ENCODE data around the gene ZNF30. TPM values are rescaled to one million over a fixed set of nuclear protein-coding genes. Genes with fewer than 3 reads are reported as not detected.
"Not testable (repeated sequence)": the region's sequence is repeated elsewhere in the genome, so short reads cannot be mapped to it uniquely, and the experiment has no call there.

The ZNF30 gene
- 3.2 and 5.0 TPM in 2 replicates for total RNA-seq

- peak; percentile 74 for DNase-seq (ENCODE audit: low read depth, low spot score)
These were observed at the start of gene ZNF30 for GRCh38 chr19:34926685-34927375. Gene ZNF30, plus strand, starts transcription at chr19:34926903. Its CDS starts 3,045 bp downstream, at chr19:34929948.

DNA sequence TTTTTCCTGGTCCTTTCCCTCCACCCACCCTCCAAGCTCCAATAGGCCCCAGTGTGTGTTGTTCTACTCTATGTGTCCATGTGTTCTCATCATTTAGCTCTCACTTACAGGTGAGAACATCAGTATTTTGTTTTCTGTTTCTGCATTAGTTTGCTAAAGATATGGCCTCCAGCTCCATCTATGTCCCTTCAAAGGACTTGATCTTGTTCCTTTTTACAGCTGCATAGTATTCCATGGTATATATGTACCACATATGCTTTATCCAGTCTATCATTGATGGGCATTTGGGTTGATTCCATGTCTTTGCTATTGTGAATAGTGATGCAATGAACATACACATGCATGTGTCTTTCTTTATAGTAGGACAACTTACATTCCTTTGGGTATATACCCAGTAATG is 47.1 kb upstream of the ZNF30 start:
- DNase-seq (ENCODE audit: low read depth, low spot score) = no peak

DNA sequence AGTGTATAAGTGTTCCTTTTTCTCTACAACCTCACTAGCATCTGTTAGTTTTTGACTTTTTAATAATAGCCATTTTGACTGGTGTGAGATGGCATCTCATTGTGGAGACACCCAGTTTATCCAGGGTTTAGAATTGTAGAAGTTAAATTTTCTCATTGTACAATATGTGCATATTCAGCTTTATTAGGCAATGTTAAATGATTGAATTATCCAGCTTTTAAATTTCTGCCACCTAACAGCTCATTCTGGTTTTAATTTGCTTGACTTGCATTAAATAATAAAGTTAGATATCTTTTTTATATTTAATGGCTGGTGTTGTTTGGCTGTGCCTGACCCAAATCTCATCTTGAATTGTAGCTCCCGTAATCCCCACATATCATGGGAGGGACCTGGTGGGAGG is 46.7 kb upstream of the ZNF30 start:
- DNase-seq (ENCODE audit: low read depth, low spot score) = no peak

DNA sequence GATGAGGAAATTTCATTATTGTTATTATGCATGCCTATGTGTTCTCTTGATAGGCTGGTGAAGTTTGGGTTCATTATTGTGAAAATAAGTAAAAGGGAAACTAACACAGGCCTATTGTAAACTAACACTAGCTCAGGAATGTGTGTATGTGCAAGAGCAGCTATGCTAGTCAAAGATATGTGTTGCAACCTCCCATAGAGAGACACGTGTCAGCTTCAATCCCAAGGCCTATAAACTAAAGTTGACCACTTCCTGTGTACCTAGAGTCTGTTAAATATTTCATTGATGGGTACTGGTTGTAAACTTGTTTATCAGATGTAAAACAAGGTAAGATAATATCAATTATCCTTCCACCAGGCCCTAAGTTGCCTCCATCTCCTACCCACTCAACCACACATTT is 44.7 kb upstream of the ZNF30 start:
- DNase-seq (ENCODE audit: low read depth, low spot score) = no peak

GRCh38 chr19:34888091-34888490 is 38.6 kb upstream of the ZNF30 start:
- no peak for DNase-seq (ENCODE audit: low read depth, low spot score)

DNA sequence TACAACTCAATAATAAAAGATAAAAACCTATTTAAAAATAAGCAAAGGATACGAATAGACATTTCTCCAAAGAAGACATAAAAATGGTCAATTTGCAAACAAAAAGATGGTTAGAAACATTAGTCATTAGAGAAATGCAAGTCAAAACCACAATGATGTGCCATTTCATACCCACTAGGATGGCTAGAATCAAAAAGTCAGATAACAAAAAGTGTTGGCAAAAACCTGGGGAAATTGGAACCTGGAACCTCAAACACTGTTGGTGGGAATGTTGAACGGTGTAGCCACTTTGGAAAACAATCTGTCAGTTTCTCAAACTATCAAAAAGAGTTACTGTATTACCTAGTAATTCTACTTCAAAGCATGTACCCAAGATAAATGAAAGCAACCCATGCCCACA is 26.5 kb upstream of the ZNF30 start:
- no peak for DNase-seq (ENCODE audit: low read depth, low spot score)

- no peak for DNase-seq (ENCODE audit: low read depth, low spot score)
These were observed 21.8 kb upstream of the ZNF30 start for GRCh38 chr19:34904664-34905527.

DNA sequence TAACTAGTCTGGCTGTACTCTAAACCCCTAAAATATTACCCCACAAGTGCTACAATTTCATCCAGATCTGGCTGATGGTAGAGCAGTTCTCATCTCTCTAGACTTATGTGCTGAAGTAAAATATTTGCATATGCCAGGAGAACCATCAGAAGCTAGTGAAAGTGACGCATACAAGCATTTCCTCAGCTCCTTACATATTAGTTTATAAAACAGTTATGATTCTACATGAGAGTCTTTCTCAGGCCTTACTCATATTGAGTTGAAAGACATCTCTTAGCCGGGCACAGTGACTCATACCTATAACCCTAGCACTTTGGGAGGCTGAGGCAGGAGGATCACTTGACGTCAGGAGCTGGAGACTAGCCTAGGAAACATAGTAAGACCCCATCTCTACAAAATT is 15.9 kb upstream of the ZNF30 start:
- DNase-seq (ENCODE audit: low read depth, low spot score) = no peak

DNA sequence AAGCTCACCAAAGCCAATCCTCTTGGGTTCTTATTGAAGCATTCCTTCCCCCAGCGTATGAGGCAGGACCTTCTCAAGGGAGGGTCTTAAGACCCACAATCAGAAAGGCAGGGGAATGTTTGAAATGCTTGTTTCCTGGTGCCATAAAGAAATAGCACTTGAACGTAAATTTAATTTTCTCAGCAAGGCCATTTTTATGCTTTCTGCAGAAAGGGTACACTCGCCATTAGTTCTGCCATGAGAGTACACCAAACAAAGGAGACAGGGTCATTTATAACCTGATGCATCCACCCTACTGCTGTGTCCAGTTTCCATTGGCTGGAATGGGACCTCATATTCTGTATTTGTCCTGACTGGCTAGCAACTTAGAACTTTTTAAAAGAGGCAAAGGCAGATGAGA is 9.6 kb upstream of the ZNF30 start:
- not testable (repeated sequence) for DNase-seq (ENCODE audit: low read depth, low spot score)

DNA sequence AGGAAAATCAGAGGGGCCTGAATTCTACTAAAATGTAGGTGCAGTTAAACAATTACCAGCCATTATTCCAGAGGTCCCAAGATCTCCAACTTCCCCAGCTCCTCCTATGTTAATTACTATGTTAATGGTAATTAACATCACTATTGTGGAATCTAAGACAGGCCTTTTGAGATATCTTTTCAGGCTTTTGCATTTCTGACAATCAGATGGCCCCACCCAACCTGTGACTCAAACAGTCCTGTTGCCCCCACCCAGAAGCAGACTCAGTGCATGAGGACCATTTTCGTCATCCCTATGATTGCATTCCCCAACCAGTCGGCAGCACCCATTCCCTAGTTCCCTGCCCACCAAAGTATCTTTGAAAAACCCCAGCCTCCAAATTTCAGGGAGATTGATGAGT is 8.5 kb upstream of the ZNF30 start:
- no peak for DNase-seq (ENCODE audit: low read depth, low spot score)

DNA sequence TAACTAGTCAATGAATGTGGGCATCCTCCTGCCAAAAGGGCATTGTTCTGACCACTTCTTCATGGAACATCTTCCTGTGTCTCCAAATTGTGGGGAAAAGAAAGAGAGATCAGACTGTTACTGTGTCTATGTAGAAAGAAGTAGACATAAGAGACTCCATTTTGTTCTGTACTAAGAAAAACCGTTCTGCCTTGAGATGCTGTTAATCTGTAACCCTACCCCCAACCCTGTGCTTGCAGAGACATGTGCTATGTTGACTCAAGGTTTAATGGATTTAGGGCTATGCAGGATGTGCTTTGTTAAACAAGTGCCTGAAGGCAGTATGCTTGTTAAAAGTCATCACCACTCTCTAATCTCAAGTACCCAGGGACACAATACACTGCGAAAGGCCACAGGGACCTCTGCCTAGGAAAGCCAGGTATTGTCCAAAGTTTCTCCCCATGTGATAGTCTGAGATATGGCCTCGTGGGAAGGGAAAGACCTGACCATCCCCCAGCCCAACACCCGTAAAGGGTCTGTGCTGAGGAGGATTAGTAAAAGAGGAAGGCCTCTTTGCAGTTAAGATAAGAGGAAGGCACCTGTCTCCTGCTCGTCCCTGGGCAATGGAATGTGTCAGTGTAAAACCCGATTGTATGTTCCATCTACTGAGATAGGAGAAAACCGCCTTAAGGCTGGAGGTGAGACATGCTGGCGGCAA is 6.5 kb upstream of the ZNF30 start:
- not testable (repeated sequence) for DNase-seq (ENCODE audit: low read depth, low spot score)

- DNase-seq (ENCODE audit: low read depth, low spot score) = no peak
These were observed 1.3 kb upstream of the ZNF30 start for GRCh38 chr19:34925278-34925855.

DNA sequence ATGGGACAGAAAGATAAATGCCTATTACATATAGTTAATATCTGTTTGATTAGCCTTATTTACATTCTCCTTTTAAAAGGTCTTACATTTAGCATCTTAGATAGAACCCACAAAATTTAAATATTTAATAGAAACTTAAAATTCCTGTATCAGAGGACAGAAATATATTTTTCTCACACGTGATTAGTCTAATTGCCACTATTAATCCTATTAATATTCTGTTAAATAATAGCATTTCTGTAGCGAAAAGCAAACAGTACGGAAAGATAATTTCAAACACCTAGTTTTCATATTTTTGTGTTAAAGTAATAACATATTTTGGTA is 380 bp upstream of the ZNF30 start:
- DNase-seq (ENCODE audit: low read depth, low spot score) = no peak

- no peak for DNase-seq (ENCODE audit: low read depth, low spot score)
These were observed 5.8 kb downstream of the ZNF30 start for GRCh38 chr19:34932494-34932893.

- DNase-seq (ENCODE audit: low read depth, low spot score) = no peak
These were observed 9.5 kb downstream of the ZNF30 start for GRCh38 chr19:34936184-34936583.

DNA sequence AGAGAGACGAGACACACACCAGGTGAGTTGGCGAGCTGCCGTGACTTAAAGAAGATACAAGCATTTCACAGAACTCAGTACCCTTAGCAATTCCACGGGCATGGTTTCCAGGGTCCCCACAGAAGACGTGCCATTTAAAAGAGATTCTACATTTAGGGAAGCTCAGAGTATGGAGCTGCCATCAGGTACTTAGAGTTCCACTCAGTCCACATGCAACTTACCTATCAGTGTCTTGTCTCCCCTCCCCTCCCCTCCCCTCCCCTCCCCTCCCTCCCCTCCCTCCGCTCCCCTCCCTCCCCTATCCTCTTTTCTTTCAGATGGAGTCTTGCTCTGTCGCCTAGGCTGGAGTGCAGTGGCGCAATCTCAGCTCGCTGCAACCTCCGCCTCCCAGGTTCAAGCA is 12.2 kb downstream of the ZNF30 start:
- no peak for DNase-seq (ENCODE audit: low read depth, low spot score)

- no peak for DNase-seq (ENCODE audit: low read depth, low spot score)
These were observed 17.3 kb downstream of the ZNF30 start for GRCh38 chr19:34943861-34944573.

DNA sequence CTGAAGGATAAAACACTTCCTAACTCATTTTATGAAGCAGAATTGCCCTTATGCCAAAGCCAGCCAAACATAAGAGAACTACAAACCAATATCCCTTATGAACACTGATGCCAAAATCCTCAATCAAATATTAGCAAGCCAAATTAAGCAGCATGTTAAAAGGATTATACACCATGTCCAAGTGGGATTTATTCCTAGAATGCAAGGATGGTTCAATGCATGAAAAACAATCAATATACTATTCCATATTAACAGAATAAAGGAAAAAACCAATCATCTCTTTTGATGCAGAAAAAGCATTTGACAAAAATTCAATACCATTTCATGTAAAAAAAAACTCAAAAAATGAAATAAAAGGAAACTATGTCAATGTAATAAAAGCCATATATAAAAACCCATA is 26.4 kb downstream of the ZNF30 start:
- no peak for DNase-seq (ENCODE audit: low read depth, low spot score)

GRCh38 chr19:34957830-34958751 is 31.4 kb downstream of the ZNF30 start:
- DNase-seq (ENCODE audit: low read depth, low spot score) = no peak

DNA sequence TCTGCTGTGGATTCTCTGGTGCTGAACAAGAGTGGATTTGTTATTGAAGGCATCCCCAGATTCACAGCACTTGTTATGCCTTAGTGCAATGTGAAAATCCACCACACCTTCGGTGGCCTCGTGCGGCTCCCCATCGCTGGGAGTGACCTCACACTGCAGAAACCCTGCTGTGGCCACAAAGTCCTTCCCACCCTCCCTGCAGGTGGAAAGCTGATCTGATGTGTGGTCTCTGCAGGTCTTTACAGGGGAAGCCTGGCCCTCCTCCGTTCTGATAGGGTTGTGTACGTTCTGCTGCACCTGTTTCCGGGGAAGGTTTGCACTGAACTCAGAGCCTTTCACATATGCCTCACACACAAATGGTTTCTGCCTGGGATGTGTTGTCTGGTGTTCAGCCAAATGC is 32.3 kb downstream of the ZNF30 start:
- DNase-seq (ENCODE audit: low read depth, low spot score) = no peak

Measured in pulmonary artery endothelial cell (primary cell).